Right lobe of liver (tissue), 4 donors: ENCODE data around the gene DMKN.

Experiments
- CTCF ChIP-seq, 4 donors: fragments of 200-600 bp in 3 of 4; fragments of 450-650 bp in 1 of 4; IDR thresholded peaks; one replicate each; pipeline versions ENCODE4 v1.5.1 to v1.8.0; 2016 to 2022; ENCODE audit warnings: antibody characterized with exemption in 4 of 4, mild to moderate bottlenecking in 2 of 4
- POLR2A ChIP-seq: fragments of 450-650 bp; IDR thresholded peaks from one replicate; pipeline ENCODE4 v1.6.1; 2017; ENCODE audit warnings: antibody characterized with exemption, mild to moderate bottlenecking
- donor health status: DM: no; HTN: no; CAD: no.
- donor health status: DM: no; HTN: no; CAD: no.
- donor health status: DM: no; HTN: yes; CAD: no.

- TF ChIP-seq CTCF (IDR thresholded peaks at IDR 0.05) (no peak), POLR2A (no peak)
Observed at GRCh38 chr19:35539850-35540249, 26.4 kb upstream of the DMKN start.
